Left cardiac atrium (tissue), 4 donors: ENCODE data around the gene SBK1. TPM values are rescaled to one million over a fixed set of nuclear protein-coding genes. Genes with fewer than 3 reads are reported as not detected.
"Not testable (repeated sequence)": the region's sequence is repeated elsewhere in the genome, so short reads cannot be mapped to it uniquely, and the experiment has no call there.

Experiments used
- ATAC-seq, 2 donors: fragments of 200-7000 bp; cut with Tn5 transposase; one replicate each; pipeline ENCODE4 v1.9.1; 2020; ENCODE audit warnings: mild to moderate bottlenecking in 2 of 2, moderate library complexity in 2 of 2
- DNase-seq: peaks from one replicate; pipeline ENCODE4 v3.0.0-alpha.2; 2020
- intact Hi-C, 2 donors: fragments of 100-400 bp; cut with DNase I; formaldehyde crosslinking; loops; one replicate each; pipeline versions ENCODE4 v1.14.1 to v1.15.1; 2022 to 2023
- long read RNA-seq: library from polyadenylated mRNA; unstranded; transcript quantifications from one replicate; pipeline ENCODE4 v2.0.0, GENCODE V29; 2021
- total RNA-seq, 2 donors: library from RNA; stranded (reverse); fragmentation: NEBNext Ultra II Directional; extraction: Animal tissue kit (Norgen Biotek cat#: 25700); gene quantifications; one replicate each; pipeline ENCODE4 v1.2.1, GENCODE V29; 2021
- donor health status: DM: no; HTN: yes; CAD: no.
- donor health status: DM: no; HTN: yes; CAD: no; lungs with severe emphysema.
- donor health status: DM: yes; HTN: yes; CAD: no.
- donor health status: Dilated cardiomyopathy.

The SBK1 gene
- total RNA-seq: 1 to 10 TPM in 1 of 2 donors, under 1 TPM in 1; 0.42 to 1.3 TPM
- long read RNA-seq: 0 reads

- intact Hi-C loops: no loop called here
- ATAC-seq: peak; percentile 97
- peak; percentile 70 for DNase-seq
These were observed at the start of gene SBK1 for GRCh38 chr16:28291651-28292626. Gene SBK1, plus strand, starts transcription at chr16:28292525. Its CDS starts 24,867 bp downstream, at chr16:28317392.

DNA sequence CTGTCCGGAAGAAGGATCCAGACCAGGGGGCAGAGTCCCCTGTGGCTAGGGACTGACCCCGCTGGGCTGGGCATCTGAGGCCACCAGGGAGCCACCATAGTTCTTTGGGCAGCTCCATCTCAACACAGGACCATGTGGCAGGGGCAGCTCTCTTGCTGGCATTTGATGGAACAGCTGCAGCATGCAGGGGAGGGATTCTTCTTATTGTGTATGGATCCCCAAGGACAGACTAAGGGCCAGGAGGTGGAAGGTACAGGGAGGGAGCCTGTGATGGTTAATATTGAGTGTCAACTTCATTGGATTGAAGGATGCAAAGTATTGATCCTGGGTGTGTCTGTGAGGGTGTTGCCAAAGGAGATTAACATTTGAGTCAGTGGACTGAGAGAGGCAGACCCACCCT, 42.8 kb upstream of the SBK1 start:
- intact Hi-C loops, ATAC-seq, DNase-seq: not testable (repeated sequence)

- DNase-seq (no peak), ATAC-seq (no peak)
- intact Hi-C loops: no loop called here
These were observed 41.3 kb upstream of the SBK1 start for GRCh38 chr16:28250999-28251398.

DNA sequence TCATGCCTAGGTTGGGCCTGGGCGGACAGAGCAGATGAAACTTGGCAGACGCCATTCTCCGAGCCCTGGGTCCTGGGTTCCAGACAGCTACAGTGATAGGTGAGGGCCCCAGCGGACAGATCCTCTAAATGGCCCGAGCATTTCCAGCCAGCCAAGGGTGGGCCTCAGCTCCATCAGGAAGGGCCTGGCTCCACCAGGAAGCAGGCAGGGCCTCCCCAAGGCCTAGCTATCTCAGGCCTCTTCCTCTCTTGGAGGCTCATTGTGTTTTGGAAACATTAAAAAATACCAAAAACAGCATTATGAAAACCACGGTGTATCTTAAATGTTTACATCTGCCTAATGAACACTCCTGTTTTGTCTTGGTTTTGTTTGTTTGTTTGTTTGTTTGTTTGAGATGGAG, 38.2 kb upstream of the SBK1 start:
- intact Hi-C loops: no loop called here
- DNase-seq: no peak
- no peak for ATAC-seq

DNA sequence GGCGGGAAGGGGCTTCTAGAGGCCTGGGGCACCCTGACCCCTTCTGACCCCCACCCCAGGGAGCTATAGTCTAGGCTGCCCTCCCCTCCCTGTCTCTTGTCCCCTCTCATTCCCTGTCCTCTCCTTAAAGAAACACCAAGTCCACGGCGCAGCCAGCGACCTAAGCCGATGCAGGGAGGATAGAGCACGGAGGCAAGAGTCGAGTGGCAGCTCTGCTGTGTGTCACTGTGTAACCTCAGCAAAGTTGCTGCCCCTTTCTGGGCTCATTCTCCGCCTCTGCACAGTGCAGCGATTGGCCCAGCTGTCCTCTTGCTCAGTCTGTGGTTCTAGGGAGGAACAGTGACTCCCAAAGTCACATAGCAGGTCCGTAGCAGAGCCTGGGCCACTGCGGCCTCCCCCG, 36.5 kb upstream of the SBK1 start:
- DNase-seq (no peak), ATAC-seq (no peak)
- intact Hi-C loops: no loop called here

DNA sequence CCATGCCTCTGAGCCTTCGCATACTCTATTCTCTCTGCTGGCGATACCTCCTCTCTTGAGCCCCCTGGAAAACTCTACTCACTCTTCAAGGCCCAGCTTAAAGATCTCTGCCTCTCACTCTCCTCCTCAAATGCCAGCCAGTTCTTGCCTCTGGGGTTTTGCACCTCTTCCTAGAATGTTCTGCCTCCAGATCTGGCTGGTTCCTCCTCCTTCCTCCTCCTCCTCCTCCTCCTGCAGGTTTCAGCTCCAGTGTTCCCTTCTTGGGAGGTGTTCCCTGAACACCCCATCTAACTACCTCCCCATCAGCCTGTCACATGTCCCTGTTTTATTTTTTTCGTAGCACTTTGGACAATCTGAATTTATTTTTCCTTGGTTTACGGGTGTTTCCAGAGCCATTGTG, 35.1 kb upstream of the SBK1 start:
- intact Hi-C loops: no loop called here
- DNase-seq: no peak
- ATAC-seq: no peak

GRCh38 chr16:28258567-28258966, 33.8 kb upstream of the SBK1 start:
- DNase-seq: peak; percentile 48
- intact Hi-C loops: no loop called here

GRCh38 chr16:28259091-28259780, 33.1 kb upstream of the SBK1 start:
- intact Hi-C loops: no loop called here
- DNase-seq (no peak), ATAC-seq (peak; percentile 27 to 40)

More at GRCh38 chr16:28258567-28258966, 33.8 kb upstream of the SBK1 start:
- peak; percentile 79 for ATAC-seq

DNA sequence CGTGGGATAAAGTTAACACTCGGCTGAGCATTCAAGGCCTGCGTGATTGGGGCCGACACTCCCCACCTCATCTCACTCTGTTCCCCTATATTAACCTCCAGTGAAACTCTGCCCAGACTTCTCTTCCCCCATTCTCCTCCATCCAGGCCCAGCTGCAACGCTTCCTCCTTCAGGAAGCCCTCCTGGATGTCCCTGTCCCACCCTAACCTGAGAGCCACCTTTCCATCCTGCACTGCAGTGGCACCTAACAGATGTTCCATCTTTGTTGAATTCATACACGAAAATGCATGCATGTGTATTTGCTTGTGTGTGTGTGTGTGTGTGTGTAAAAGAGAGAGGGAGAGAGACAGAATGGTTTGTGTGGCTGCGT, 32.6 kb upstream of the SBK1 start:
- ATAC-seq: no peak
- DNase-seq: no peak
- intact Hi-C loops: no loop called here

DNA sequence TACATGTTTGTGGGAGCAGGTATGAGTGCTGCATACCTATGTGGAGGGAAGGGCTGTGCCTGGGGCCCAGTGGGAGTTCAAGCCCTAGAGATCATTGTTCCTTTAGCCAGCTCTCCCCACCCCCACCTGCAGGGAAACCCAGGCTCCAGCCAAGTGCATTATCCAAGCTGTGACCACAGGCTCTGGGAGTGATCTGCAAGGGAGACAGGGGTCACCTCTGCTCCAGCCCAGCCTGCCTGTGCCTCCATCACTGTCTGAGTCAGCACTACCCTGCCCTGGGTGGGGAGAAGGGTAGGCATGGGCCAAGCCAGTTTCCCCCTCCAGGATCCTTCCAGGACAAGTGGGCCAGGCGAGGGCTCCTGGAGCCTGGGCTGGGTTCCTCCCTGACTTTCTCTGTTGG, 32.1 kb upstream of the SBK1 start:
- DNase-seq (no peak), ATAC-seq (peak; percentile 7 to 53)
- intact Hi-C loops: no loop called here

GRCh38 chr16:28261942-28262341, 30.4 kb upstream of the SBK1 start:
- no peak for DNase-seq
- peak; percentile 36 to 62 for ATAC-seq
- intact Hi-C loops: no loop called here

DNA sequence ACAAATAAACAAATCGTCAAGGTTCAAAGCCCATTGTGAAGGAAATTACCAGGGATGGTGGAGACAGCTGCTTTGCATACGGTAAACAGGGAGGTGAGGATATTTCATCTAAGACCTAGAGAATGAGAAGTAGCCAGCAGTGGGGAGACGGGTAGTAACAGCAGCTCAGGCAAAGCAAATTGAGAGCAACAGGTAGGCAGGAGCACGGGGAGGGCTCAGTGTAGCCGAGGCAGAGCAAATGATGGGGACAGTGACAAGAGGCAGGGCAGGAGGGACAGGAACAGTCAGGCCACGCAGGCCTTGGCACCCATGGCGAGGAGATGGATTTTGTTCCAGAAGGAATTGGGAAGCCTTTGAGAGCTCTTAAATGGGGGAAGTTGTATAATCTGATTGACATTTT, 29.0 kb upstream of the SBK1 start:
- ATAC-seq (no peak), DNase-seq (no peak)
- intact Hi-C loops: no loop called here

- ATAC-seq: peak in 1 of 2 donors; percentile 20
- peak; percentile 34 for DNase-seq
- intact Hi-C loops: no loop called here
These were observed 27.7 kb upstream of the SBK1 start for GRCh38 chr16:28264656-28265055.

- intact Hi-C loops: no loop called here
- DNase-seq (no peak), ATAC-seq (no peak)
These were observed 26.5 kb upstream of the SBK1 start for GRCh38 chr16:28265822-28266221.

DNA sequence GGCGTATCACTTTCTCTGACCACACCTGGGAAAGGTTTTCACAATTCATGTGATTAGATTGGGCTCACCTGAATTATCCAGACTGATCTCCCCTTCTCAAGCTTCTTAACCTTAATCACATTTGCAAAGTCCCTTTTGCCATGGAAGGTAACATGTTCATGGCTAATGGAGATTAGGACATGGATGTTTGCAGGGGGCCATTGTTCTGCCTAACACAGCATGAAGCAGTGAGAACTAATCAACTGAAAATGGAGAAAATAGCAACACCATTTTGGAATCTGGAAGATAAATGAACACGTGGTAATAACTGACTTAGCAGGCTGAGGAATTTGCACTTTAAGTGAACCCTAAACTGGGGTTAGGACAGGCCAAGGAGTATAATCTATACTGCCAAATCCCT, 25.0 kb upstream of the SBK1 start:
- DNase-seq (no peak), ATAC-seq (no peak)
- intact Hi-C loops: no loop called here

DNA sequence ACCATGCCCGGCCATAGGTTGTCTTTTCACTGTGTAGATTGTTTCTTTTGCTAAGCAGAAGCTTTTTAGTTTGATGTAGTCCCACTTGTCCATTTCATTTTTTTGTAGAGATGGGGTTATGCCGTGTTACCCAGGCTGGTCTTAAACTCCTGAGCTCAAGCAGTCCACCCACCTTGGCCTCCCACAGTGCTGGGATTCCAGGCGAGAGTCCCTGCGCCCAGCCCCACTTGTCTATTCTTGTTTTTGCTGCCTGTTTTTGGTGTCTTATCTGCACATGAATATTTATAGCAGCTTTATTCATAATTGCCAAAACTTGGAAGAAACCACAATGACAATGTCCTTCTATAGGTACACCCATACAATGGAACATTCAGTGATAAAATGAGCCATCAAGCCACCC, 18.8 kb upstream of the SBK1 start:
- intact Hi-C loops: no loop called here
- no peak for ATAC-seq
- no peak for DNase-seq

DNA sequence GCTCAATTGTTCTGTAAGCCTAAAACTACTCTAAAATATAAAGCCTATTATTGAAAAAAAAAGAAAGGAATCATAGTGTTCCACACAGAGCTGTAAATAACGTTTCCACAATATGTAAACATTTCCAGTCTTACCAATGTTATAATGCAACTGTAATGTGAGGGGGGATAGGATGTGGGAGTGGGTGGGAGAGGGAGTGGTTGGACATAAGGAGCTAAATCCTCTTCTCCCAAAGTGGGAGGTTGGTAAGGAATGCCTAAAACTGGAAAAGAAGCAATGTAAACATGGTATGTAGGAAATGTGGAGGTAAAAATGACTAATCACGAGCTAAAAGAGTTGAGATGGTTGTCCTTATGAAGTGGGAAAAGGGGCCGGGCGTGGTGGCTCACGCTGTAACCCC, 17.6 kb upstream of the SBK1 start:
- DNase-seq: no peak
- intact Hi-C loops: no loop called here
- no peak for ATAC-seq

DNA sequence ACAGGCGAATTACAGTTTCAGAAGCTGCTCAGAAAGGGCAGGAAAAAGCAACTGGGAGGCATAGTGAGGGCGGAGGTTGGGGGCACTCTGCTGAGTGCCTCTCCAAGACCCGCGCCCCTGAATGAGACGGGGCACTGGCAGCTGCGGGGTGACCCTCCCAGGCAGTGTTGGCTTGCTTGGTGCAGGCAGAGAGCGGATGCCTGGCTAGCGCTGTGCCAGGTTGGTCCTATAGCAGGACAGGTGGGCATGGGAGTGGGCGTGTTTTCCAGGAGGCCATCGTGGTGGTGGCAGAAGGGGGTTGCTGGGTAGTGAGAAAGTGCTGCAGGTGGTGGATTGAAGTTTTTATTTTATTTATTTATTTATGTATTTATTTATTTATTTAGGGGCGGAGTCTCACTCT, 16.0 kb upstream of the SBK1 start:
- DNase-seq: no peak
- no peak for ATAC-seq
- intact Hi-C loops: no loop called here

- ATAC-seq (peak; percentile 95 to 96), DNase-seq (peak; percentile 89)
- intact Hi-C loops: loop anchor here in 1 of 2 donors (2.0 kb wide), 1 partner anchor 39 kb away; no protein-coding TSS in a partner anchor
These were observed 14.6 kb upstream of the SBK1 start for GRCh38 chr16:28277537-28278388.
